ENCODE data around the gene ANKRD6.

ANKRD6 gene

DNA sequence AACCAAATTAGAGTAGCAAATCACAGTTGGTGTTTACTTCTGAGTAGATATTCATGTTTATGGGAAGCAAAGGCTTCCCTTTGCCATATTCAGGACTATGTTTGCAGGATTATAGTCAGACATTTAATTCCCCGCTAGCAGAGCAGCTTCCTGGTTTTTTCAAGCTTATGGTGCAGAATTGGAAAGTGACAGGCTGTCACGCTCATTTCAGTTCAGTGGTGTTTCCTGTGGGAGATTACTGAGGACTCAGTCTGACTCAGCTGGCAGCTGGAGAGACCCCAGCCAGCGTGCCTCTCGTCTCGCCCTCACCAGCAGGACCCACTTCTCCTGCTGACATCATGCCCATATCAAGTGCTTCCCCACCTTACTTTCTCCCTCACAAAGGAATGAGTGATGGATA lies 120.5 kb downstream of the ANKRD6 start:
- CTCF ChIA-PET: interaction anchor here (1.5 kb wide), 1 partner anchor 55 kb away, joined by 3 read pairs; no protein-coding TSS in a partner anchor
- TF ChIP-seq, protein P1, sequence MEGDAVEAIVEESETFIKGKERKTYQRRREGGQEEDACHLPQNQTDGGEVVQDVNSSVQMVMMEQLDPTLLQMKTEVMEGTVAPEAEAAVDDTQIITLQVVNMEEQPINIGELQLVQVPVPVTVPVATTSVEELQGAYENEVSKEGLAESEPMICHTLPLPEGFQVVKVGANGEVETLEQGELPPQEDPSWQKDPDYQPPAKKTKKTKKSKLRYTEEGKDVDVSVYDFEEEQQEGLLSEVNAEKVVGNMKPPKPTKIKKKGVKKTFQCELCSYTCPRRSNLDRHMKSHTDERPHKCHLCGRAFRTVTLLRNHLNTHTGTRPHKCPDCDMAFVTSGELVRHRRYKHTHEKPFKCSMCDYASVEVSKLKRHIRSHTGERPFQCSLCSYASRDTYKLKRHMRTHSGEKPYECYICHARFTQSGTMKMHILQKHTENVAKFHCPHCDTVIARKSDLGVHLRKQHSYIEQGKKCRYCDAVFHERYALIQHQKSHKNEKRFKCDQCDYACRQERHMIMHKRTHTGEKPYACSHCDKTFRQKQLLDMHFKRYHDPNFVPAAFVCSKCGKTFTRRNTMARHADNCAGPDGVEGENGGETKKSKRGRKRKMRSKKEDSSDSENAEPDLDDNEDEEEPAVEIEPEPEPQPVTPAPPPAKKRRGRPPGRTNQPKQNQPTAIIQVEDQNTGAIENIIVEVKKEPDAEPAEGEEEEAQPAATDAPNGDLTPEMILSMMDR (IDR thresholded peaks at IDR 0.05; ENCODE audit: control extremely low read depth, extremely low read depth, low read depth, missing control alignments): no peak
- DNase-seq (ENCODE audit: extremely low spot score): no peak
- POLR2A ChIA-PET: no interaction called here

DNA sequence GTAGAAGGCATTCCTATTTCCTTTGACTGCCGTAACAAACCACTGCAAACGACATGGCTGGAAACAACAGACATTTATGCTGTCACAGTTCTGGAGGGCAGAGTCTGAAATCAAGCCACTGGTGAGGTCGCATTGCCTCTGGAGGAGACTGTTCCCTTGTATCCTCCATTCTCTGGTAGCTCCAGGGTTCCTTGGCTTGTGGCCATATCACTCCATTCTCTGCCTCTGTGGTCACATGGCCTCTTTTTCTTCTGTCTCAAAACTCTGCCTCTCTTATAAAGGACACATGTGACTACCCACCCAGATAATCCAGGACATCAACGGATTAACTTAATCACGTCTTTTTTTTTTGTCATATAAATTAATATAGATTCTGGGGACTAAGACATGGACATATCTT lies 121.2 kb downstream of the ANKRD6 start:
- TF ChIP-seq, protein P1 (IDR thresholded peaks at IDR 0.05; ENCODE audit: control extremely low read depth, extremely low read depth, low read depth, missing control alignments): no peak
- no peak for DNase-seq (ENCODE audit: extremely low spot score)
- POLR2A ChIA-PET: no interaction called here
- CTCF ChIA-PET: interaction anchor here (1.5 kb wide), 1 partner anchor 54 kb away, joined by 3 read pairs; no protein-coding TSS in a partner anchor

DNA sequence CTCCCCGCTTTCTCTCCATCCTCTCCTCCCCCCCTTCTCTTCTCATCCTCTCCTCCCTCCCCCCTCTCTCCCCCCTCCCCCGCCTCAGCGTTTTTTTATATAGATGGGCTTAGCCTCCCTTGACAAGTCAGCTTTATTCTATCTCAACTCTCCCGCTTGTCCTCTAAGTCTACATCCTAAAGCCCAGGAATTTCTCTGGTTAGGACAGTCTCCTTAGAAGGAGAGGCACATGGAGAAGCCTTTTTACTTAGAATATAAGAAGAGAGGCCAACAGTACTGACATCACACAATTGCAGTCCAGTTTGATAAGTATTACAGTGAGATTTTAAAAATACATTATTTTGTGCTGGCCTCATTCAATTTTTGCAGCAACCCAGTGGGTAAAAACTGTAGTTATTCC lies 122.1 kb downstream of the ANKRD6 start:
- ChIA-PET CTCF (interaction anchor here (1.5 kb wide), 1 partner anchor 53 kb away, joined by 3 read pairs; no protein-coding TSS in a partner anchor), POLR2A (no interaction called here)
- TF ChIP-seq, protein P1 (IDR thresholded peaks at IDR 0.05; ENCODE audit: control extremely low read depth, extremely low read depth, low read depth, missing control alignments): no peak
- DNase-seq (ENCODE audit: extremely low spot score): no peak

DNA sequence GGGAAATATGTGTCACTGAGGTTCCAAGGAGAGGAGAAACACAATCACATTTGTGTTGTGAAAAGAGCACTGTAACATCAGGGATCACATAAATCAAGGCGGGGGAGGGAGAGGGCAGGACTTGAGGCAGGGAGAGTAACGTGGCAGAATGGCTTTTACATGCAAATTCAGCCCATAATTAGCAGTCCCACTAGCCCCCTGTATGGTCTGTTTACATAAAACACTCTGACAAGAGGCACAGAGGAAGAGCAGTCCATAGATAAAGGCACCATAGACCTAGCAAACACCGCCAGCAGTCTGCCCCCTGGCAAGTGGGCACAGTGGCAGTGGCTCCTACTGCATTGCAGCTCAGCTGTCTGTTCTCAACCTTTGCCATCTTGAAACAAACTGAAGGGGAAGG lies 122.9 kb downstream of the ANKRD6 start:
- TF ChIP-seq, protein P1 (IDR thresholded peaks at IDR 0.05; ENCODE audit: control extremely low read depth, extremely low read depth, low read depth, missing control alignments): no peak
- DNase-seq (ENCODE audit: extremely low spot score): no peak
- CTCF ChIA-PET: interaction anchor here (1.5 kb wide), 1 partner anchor 12 kb away, joined by 6 read pairs; no protein-coding TSS in a partner anchor
- POLR2A ChIA-PET: no interaction called here

DNA sequence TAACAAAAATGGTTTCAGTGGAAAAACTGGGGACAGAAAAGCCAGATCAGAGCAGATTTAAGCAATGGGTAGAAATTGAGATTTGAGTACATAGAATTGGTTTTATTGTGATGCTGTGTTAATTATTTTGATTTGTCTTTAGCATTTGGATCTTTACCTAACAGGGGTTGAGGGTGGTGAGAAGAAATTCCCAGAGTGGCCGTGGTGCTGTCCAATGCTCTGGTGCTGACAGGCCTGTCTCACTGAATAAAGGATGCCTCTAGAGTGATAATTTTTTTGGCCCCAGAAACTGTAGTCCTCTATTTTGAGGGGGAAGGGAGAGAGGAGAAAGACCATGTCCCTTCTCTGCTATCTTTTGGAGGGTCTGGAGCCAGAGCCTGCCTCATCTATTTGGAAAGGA lies 126.5 kb downstream of the ANKRD6 start:
- POLR2A ChIA-PET: no interaction called here
- DNase-seq (ENCODE audit: extremely low spot score): no peak
- TF ChIP-seq, protein P1 (IDR thresholded peaks at IDR 0.05; ENCODE audit: control extremely low read depth, extremely low read depth, low read depth, missing control alignments): no peak
- CTCF ChIA-PET: no interaction called here

DNA sequence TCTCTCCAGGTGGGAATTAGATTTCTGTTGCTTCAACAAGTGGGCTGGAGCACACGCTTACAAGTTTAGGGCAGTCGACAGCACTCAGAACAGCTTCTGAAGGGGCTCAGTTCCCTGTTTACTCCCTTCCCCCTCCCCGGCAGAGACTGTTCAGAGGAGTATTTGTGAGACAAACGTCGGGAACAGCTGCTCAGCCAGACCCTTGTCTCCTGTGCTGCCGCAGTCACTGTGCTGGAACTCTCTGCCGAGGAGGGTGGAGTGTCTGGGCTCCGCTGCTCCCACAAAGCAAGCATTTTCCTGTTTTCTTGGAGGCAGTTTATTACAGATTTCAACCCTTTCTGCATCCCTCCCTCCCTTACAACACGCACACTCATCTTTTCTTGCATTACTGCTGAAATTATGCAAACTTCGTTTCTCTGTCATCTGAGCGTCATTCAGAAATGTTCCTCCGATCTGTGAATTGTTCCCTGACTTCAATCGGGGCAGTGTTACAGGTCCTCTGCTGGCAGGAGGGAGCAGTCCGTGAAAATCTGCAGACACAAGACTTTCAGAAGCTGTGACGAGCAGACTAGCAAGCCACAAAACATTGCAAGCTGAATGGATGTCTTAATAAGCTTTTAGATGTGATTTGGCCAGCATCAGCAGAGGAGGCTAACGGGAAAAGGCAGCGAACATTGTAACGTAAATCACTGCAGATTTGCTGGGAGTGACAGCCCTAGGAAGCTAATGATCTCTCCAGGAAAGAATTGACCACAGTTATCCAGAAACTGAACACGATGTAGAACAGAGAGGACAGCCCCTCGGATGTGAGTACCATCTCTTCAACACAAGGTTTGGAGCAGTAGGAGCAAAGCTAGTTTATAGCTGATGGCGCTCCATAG lies 129.4 kb downstream of the ANKRD6 start:
- no peak for DNase-seq (ENCODE audit: extremely low spot score)
- ChIA-PET CTCF (interaction anchor here (1.5 kb wide), 1 partner anchor 10 kb away, joined by 5 read pairs; no protein-coding TSS in a partner anchor), POLR2A (no interaction called here)
- TF ChIP-seq, protein P1 (IDR thresholded peaks at IDR 0.05; ENCODE audit: control extremely low read depth, extremely low read depth, low read depth, missing control alignments): no peak

All from GM10248 (cell line).